CD14-positive monocyte (primary cell): ENCODE results near the gene GLOD5. TPM values are rescaled to one million over a fixed set of nuclear protein-coding genes. Genes with fewer than 3 reads are reported as not detected.
A peak's percentile ranks its signal among the peaks of the same experiment; 100 is the strongest.

Source experiments
- DNase-seq, 3 donors: peaks; one replicate each; pipeline ENCODE4 v3.0.0-alpha.2; 2011 to 2022
- H2AFZ ChIP-seq: 2 replicates; pipeline ENCODE4 v1.6.0; 2012; ENCODE audit warnings: mild to moderate bottlenecking, low read depth, low read length, inconsistent platforms; ENCODE audit not compliant: insufficient read depth, poor library complexity, severe bottlenecking
- H3K27ac ChIP-seq, 2 donors: 1 replicate in 1 of 2; 2 replicates in 1 of 2; pipeline ENCODE4 v1.5.1; 2012 to 2013; ENCODE audit warnings: low read length in 2 of 2, control low read depth in 1 of 2, inconsistent platforms in 1 of 2, low read depth in 1 of 2, mild to moderate bottlenecking in 1 of 2
- H3K27me3 ChIP-seq, 2 donors: one replicate each; pipeline versions ENCODE4 v1.6.0 to v1.6.1; 2011 to 2013; ENCODE audit warnings: low read length in 2 of 2; ENCODE audit not compliant: control insufficient read depth in 2 of 2, insufficient read depth in 2 of 2
- H3K36me3 ChIP-seq, 2 donors: replicated peaks in 1 of 2; 1 replicate in 1 of 2; 2 replicates in 1 of 2; pipeline versions ENCODE4 v1.5.1 to v1.6.1; 2012 to 2013; ENCODE audit warnings: low read length in 2 of 2, control low read depth in 1 of 2, inconsistent platforms in 1 of 2, mild to moderate bottlenecking in 1 of 2; ENCODE audit not compliant: insufficient read depth in 2 of 2, control insufficient read depth in 1 of 2
- H3K4me1 ChIP-seq, 2 donors: 1 replicate in 1 of 2; 2 replicates in 1 of 2; pipeline versions ENCODE4 v1.5.1 to v1.6.1; 2012 to 2013; ENCODE audit warnings: low read length in 2 of 2, control low read depth in 1 of 2, inconsistent platforms in 1 of 2, mild to moderate bottlenecking in 1 of 2, moderate library complexity in 1 of 2; ENCODE audit not compliant: insufficient read depth in 2 of 2, control insufficient read depth in 1 of 2
- H3K4me2 ChIP-seq: replicated peaks from 2 replicates; pipeline ENCODE3; 2012; ENCODE audit warnings: low read length, moderate library complexity, mild to moderate bottlenecking; ENCODE audit not compliant: poor library complexity, severe bottlenecking; ENCODE audit errors: extremely low read depth
- H3K4me3 ChIP-seq, 3 experiments: fragments of 200-600 bp in 1 of 3; sonication (generic) in 1 of 3; replicated peaks in 1 of 3; 1 replicate in 2 of 3; 2 replicates in 1 of 3; pipeline ENCODE4 v1.5.1; 2011 to 2013; ENCODE audit warnings: low read length in 3 of 3, mild to moderate bottlenecking in 3 of 3, control low read depth in 2 of 3, low read depth in 2 of 3, inconsistent platforms in 1 of 3, moderate library complexity in 1 of 3
- H3K79me2 ChIP-seq: 2 replicates; pipeline ENCODE4 v1.6.0; 2012; ENCODE audit warnings: mild to moderate bottlenecking, control low read depth, inconsistent platforms, low read length, moderate library complexity; ENCODE audit not compliant: insufficient read depth
- H3K9ac ChIP-seq: 2 replicates; pipeline ENCODE4 v1.6.0; 2017; ENCODE audit warnings: low read length, mild to moderate bottlenecking; ENCODE audit not compliant: insufficient read depth, poor library complexity, severe bottlenecking
- H3K9me3 ChIP-seq, 2 donors: replicated peaks in 1 of 2; 1 replicate in 1 of 2; 2 replicates in 1 of 2; pipeline versions ENCODE4 v1.5.1 to v1.6.1; 2012 to 2013; ENCODE audit warnings: low read length in 2 of 2, control low read depth in 1 of 2; ENCODE audit not compliant: control insufficient read depth in 1 of 2, insufficient read depth in 1 of 2
- H4K20me1 ChIP-seq: 2 replicates; pipeline ENCODE4 v1.6.0; 2012; ENCODE audit warnings: mild to moderate bottlenecking, low read length, control low read depth, moderate library complexity; ENCODE audit not compliant: insufficient read depth
- H3K27ac Mint-ChIP-seq, 7 donors: one replicate each; pipeline ENCODE4 v1.8.0; 2020; ENCODE audit warnings: mild to moderate bottlenecking in 7 of 7, mixed read lengths in 7 of 7, moderate library complexity in 6 of 7, inconsistent platforms in 2 of 7
- H3K27me3 Mint-ChIP-seq, 3 donors: one replicate each; pipeline ENCODE4 v1.8.0; 2021 to 2022; ENCODE audit warnings: low read depth in 3 of 3, mild to moderate bottlenecking in 3 of 3, mixed read lengths in 3 of 3, moderate library complexity in 3 of 3, inconsistent platforms in 1 of 3
- H3K36me3 Mint-ChIP-seq, 2 donors: one replicate each; pipeline ENCODE4 v1.8.0; 2020; ENCODE audit warnings: mixed read lengths in 2 of 2, inconsistent platforms in 1 of 2, mild to moderate bottlenecking in 1 of 2
- H3K4me1 Mint-ChIP-seq: one replicate; pipeline ENCODE4 v1.8.0; 2020; ENCODE audit warnings: mild to moderate bottlenecking, mixed read lengths
- H3K4me3 Mint-ChIP-seq, 2 donors: one replicate each; pipeline ENCODE4 v1.8.0; 2020; ENCODE audit warnings: mild to moderate bottlenecking in 2 of 2, mixed read lengths in 2 of 2, moderate library complexity in 1 of 2
- H3K9me3 Mint-ChIP-seq, 7 donors: one replicate each; pipeline ENCODE4 v1.8.0; 2020 to 2022; ENCODE audit warnings: mixed read lengths in 7 of 7, mild to moderate bottlenecking in 6 of 7, moderate library complexity in 6 of 7, inconsistent platforms in 2 of 7
- WGBS: methylation state at CpG from one replicate; pipeline ENCODE4 v1.1.5; 2013; ENCODE audit warnings: missing lambda C conversion rate; ENCODE audit not compliant: insufficient coverage; 5-methylcytosine and 5-hydroxymethylcytosine counted together
- intact Hi-C, 2 donors: fragments of 100-400 bp; cut with micrococcal nuclease; formaldehyde crosslinking; loops; one replicate each; pipeline versions ENCODE4 v1.15.0 to v1.15.1; 2023
- polyA plus RNA-seq, 3 donors: library from polyadenylated mRNA; depleted of rRNA in 1 of 3; unstranded in 2 of 3; stranded (reverse) in 1 of 3; fragments of 300-500 nt in 2 of 3; fragments of >200 nt in 1 of 3; fragmentation: Illumina TruSeq in 2 of 3; gene quantifications; 1 replicate in 2 of 3; 2 replicates in 1 of 3; pipeline ENCODE4 v1.2.3, GENCODE V29; 2012 to 2021
- TF ChIP-seq, protein P1 (sequence below): fragments of 200-600 bp; IDR thresholded peaks from one replicate; pipeline ENCODE4 v1.8.0; 2022; ENCODE audit warnings: antibody characterized with exemption, mild to moderate bottlenecking

The GLOD5 gene
- polyA plus RNA-seq, 3 donors = not detected

DNA sequence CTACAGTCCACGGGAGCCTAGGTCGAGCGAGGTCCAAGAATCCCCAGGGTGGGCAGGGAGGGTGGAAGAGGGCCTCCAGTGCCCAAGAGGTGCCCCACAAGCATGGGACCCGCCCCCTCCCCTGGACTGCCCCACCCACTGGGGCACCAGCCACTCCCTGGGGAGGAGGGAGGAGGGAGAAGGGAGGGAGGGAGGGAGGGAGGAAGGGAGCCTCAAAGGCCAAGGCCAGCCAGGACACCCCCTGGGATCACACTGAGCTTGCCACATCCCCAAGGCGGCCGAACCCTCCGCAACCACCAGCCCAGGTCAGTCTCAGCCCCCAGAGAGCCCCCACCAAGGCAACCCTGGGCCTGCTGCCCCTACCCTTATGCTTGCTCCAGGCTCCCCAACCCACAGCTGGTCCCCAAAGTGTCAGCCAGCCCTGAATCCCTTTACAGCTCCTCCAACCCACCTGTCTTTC, 24.8 kb downstream of the GLOD5 start, which contains the start of gene GATA1:
Gene GATA1, plus strand, starts transcription at position 250 of the 460 bp plus-strand sequence. CDS start 4,520 bp downstream, outside the sequence.
- peaks cover 0 to 11% of the 10 kb centered on the region in 2 donors for H3K4me1 ChIP-seq
- H2AFZ ChIP-seq = no peak within 1 kb of the TSS
- no peak within 1 kb of the TSS for H3K4me3 Mint-ChIP-seq
- peaks cover 13% of the 10 kb centered on the region for H3K4me1 Mint-ChIP-seq
- H3K36me3 Mint-ChIP-seq = no peaks in the 10 kb centered on the region
- H3K9me3 ChIP-seq = no peaks in the 10 kb centered on the region
- TF ChIP-seq, protein P1, sequence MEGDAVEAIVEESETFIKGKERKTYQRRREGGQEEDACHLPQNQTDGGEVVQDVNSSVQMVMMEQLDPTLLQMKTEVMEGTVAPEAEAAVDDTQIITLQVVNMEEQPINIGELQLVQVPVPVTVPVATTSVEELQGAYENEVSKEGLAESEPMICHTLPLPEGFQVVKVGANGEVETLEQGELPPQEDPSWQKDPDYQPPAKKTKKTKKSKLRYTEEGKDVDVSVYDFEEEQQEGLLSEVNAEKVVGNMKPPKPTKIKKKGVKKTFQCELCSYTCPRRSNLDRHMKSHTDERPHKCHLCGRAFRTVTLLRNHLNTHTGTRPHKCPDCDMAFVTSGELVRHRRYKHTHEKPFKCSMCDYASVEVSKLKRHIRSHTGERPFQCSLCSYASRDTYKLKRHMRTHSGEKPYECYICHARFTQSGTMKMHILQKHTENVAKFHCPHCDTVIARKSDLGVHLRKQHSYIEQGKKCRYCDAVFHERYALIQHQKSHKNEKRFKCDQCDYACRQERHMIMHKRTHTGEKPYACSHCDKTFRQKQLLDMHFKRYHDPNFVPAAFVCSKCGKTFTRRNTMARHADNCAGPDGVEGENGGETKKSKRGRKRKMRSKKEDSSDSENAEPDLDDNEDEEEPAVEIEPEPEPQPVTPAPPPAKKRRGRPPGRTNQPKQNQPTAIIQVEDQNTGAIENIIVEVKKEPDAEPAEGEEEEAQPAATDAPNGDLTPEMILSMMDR = no peak
- H3K79me2 ChIP-seq = no peaks in the 10 kb centered on the region
- no peaks in the 10 kb centered on the region for H3K36me3 ChIP-seq
- H3K27me3 ChIP-seq = no peaks in the 10 kb centered on the region
- H4K20me1 ChIP-seq = no peaks in the 10 kb centered on the region
- WGBS = 100% methylated on average over 2 of the region's 7 CpGs
- H3K27me3 Mint-ChIP-seq = peaks cover 3 to 9% (median 3%) of the 10 kb centered on the region in 3 donors
- no peak within 1 kb of the TSS for H3K4me3 ChIP-seq
- H3K9me3 Mint-ChIP-seq = peaks cover 0 to 4% (median 0%) of the 10 kb centered on the region in 7 donors
- no peak within 1 kb of the TSS for H3K4me2 ChIP-seq
- H3K27ac ChIP-seq = no peak within 1 kb of the TSS
- H3K9ac ChIP-seq = no peak within 1 kb of the TSS
- intact Hi-C loops = no loop called here
- peak within 1 kb of the TSS in 2 of 7 donors; percentile 0 to 12 for H3K27ac Mint-ChIP-seq
- DNase-seq = no peak

DNA sequence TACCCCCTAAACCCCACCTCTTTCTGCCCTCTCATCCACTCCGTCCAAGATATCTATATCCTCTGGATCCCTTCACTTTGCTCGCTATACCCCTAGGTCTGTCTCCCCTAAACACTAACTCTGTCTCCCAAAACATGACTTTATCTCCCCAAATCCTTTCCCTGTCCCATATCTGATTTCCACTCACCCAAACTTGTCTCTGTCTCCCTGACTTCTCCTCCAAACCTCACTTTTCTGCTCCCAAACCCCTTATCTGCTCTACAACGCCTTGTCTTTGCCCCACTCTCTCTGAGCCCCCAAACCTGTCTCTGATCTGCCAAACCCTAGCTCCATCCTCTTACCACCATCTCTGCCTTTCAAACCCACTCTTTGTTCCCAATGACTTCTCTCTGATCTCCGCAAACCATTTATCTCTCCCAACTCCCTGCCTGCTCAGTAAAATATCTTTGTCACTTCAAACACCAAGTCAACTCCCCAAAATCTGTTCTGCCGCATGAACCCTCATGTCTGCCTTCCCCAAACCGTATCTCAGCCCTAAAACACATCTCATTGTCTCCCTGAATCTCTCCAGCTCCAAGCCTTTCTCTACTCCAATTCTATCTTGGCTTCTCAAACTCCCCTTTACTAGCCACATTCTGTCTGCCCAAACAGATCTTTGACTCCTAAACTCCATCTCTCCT, 25.4 kb downstream of the GLOD5 start:
- Mint-ChIP-seq H3K4me3 (no peak overlapping the region), H3K27me3 (peaks cover 3 to 9% (median 3%) of the 10 kb centered on the region in 3 donors), H3K36me3 (no peaks in the 10 kb centered on the region), H3K4me1 (peaks cover 13% of the 10 kb centered on the region), H3K9me3 (no peaks in the 10 kb centered on the region), H3K27ac (peak overlapping the region in 2 of 7 donors; percentile 0 to 12)
- Histone ChIP-seq H3K36me3 (no peaks in the 10 kb centered on the region), H3K27ac (no peak overlapping the region), H3K9me3 (no peaks in the 10 kb centered on the region), H2AFZ (no peak overlapping the region), H3K79me2 (no peaks in the 10 kb centered on the region), H3K4me1 (peaks cover 0 to 11% of the 10 kb centered on the region in 2 donors), H3K4me2 (no peak overlapping the region), H3K9ac (no peak overlapping the region), H3K27me3 (no peaks in the 10 kb centered on the region), H3K4me3 (no peak overlapping the region), H4K20me1 (no peaks in the 10 kb centered on the region)
- no peak for DNase-seq
- intact Hi-C loops = no loop called here
- WGBS = 92% methylated on average over 3 of the region's 6 CpGs
- TF ChIP-seq, protein P1 = no peak
